GM21528 (cell line): ENCODE results near the gene LIMS2.

Experiments
- ATAC-seq: cut with Tn5 transposase; IDR thresholded peaks from one replicate; pipeline ENCODE4 v1.9.1; 2021; ENCODE audit warnings: mild to moderate bottlenecking, moderate library complexity; ENCODE audit not compliant: unreplicated experiment, low FRiP score

The LIMS2 gene

DNA sequence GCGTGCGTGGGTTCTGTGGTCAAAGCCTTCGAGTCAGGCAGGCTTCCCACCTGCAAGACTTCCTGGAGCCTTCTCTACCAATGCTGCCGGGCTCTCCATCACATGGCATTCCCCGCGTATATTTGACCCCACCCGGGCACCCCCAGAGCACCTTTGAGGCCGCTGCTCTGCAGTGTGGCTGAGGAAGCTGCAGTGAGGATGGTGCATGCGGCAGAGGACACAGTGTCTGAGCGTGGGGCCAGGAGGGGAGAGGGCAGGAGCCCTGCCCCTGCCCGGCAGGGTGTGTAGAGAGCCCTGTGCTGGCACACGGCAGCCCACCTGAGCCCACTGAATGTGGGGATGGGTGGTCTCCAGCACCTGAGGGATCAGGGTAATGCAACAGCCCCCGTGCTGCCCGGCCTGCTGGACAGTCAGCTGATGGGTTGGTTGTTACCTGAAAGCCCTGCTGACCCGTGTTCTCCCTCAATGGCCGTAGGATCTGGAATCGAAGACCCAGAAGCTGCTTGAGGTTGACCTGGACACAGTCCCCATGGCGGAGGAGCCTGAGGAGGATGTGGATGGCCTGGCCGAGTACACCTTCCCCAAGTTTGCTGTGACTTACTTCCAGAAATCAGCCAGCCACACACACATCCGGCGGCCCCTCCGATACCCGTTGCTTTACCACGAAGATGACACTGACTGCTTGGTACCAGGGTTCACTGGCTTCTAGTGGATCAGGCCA lies 66.1 kb downstream of the LIMS2 start:
- ATAC-seq, result no peak

GRCh38 chr2:127608061-127609030 lies 67.0 kb downstream of the LIMS2 start:
- no peak for ATAC-seq

GRCh38 chr2:127607399-127607908 lies 67.9 kb downstream of the LIMS2 start:
- ATAC-seq, result no peak

DNA sequence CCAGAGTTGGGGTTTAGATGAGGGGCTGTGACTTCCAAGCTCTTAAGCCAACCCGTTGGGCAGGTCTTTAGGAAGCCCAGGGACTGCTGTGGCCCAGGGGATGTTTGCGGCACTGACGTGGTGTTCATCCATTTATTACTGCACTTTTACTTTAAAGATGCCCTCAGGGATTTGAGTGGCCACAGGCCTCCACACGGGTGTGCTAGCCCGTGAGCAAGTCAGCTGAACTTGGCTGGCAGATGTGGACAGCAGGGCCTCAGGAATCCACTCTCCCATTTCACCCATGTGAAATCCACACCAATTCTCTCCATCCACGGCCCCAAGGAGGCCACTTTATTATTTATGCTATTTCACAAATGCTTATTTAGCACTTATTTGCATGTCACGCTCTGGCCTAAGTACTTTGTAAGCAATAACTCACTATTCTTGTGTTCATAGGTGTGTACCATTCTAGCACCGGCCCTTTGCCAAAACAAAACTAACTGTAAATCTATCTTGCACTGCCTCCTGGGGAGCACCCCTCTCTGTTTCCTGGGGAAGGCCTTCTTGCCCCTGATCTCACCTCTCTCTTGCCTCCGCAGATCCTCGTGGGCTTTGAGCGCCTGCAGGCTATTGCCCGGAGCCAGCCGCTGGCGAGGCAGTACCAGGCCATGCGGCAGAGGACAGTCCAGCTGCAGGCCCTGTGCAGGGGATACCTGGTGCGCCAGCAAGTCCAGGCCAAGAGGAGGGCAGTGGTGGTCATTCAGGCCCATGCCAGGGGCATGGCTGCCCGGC lies 68.5 kb downstream of the LIMS2 start:
- no peak for ATAC-seq

DNA sequence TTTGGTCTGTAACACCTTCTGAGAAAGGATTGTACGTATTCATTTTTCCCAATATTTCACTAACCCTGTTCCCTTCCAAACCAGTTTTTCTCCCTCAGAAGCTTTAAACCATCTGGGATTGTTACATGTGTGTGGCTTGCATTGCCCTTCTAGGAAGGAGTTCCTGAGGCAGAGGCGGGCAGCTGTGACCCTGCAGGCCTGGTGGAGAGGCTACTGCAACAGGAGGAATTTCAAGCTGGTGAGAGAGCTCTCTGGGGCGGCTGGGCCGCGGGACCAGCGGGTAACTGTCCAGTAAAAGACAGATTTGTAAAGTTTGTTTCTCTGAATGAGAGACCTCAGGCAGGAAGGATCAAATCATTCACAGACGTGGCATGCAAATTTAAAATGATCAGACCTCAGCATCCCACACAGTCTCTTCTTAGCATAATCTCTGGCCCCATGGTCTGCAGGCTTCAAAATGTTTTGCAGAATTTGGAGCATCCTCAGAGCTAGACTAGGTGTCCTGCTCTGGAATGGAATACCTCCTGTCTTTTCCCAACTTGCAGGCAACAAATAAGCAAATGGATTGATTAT lies 69.6 kb downstream of the LIMS2 start:
- no peak for ATAC-seq

GRCh38 chr2:127604986-127605385 lies 70.3 kb downstream of the LIMS2 start:
- no peak for ATAC-seq

DNA sequence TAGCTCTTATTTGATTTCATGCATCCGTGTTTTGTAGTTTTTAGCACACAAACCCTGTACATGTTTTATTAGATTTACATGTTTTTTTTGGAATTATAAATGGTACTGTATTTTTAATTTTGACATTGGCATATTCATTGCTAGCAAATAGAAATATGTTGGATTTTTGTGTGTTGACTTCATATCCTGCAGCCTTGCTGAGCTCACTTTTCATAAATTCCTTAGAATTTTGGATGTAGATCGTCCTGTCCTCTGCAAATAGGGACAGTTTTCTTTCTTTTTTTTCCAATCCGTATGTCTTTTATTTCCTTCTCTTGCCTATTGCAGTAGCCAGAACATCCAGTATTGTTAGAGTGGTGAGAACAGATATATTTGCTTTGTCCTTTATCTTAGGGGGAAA lies 76.1 kb downstream of the LIMS2 start:
- no peak for ATAC-seq

DNA sequence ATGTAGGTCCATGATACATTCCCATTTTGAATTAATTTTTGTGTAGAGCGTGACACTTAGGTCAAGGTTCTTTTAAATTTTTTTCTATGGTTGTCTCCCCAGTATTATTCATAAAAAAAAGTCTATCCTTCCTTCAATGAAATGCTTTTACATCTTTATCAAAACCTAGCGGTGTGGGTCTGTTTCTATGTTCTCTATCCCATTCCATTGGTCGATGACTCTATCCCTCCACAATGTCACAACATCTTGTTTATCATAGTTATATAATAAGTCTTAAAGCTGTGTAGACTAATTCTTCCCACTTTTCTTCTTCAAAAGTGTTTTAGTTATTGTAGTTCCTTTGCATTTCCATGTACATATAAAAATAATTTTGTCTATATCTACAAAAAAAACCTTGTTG lies 76.6 kb downstream of the LIMS2 start:
- no peak for ATAC-seq

- ATAC-seq, result no peak
Measured at GRCh38 chr2:127597984-127598380, 77.3 kb downstream of the LIMS2 start.

DNA sequence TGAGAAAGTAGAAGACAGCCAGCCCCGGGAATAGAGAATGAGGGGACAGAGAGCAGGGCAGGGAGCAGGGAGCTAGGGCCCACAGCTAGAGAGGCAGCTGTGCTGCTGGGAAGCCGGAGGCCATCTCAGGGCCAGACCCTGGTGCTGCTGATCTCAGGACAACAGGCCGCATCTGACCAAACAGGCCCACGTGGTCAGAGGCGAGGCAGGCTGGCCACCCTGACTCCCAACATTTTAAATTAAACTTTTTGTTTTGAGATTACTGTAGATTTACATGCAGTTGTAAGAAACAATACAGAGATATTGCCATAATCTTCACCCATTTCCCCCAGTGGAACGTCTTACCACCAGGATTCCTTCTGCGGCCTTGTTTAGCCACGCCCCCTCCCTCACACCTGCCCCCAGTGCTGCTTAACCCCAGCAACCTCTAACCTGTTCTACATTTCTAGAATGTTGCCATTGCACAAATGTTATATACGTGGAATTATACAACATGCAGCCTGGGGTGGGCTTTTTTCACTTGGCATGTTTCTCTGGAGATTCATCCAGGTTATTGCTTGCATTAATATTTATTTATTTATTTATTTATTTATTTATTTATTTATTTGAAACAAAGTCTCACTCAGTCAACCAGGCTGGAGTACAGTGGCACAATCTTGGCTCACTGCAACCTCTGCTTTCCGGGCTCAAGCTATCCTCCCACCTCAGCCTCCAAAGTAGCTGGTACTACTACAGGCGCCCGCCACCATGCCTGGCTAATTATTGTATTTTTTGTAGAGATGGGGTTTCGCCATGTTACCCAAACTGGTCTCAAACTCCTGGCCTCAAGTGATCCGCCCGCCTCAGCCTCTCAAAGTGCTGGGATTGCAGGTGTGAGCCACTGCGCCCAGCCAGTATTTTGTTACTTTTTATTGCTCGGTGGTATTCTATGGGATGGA lies 78.0 kb downstream of the LIMS2 start:
- ATAC-seq, result no peak

- ATAC-seq, result no peak
Measured at GRCh38 chr2:127596311-127597045, 78.9 kb downstream of the LIMS2 start.

DNA sequence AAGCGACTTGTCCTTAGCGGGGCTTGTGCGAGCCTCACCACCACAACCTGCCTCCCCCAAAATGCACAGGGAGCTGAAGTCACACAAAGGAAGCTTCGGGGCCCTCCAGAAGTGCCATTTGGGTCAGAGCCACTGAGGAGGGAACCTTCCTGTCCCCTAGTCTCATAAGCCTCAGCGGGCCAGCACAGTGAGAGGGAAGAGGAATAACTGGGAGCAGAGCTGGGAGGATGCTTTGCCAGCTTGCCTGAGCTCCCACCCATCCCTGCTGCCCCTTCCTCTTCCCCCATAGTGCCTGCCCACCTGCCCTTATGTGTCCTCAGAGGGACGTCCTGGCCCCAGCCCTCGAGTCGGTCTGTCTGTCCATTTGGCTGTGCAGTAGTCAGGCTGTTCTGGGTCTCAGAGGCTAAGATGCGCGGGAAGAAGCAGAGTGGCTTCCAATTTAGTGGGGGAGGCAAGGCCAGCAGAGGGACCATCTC lies 81.2 kb downstream of the LIMS2 start:
- ATAC-seq, result no peak

DNA sequence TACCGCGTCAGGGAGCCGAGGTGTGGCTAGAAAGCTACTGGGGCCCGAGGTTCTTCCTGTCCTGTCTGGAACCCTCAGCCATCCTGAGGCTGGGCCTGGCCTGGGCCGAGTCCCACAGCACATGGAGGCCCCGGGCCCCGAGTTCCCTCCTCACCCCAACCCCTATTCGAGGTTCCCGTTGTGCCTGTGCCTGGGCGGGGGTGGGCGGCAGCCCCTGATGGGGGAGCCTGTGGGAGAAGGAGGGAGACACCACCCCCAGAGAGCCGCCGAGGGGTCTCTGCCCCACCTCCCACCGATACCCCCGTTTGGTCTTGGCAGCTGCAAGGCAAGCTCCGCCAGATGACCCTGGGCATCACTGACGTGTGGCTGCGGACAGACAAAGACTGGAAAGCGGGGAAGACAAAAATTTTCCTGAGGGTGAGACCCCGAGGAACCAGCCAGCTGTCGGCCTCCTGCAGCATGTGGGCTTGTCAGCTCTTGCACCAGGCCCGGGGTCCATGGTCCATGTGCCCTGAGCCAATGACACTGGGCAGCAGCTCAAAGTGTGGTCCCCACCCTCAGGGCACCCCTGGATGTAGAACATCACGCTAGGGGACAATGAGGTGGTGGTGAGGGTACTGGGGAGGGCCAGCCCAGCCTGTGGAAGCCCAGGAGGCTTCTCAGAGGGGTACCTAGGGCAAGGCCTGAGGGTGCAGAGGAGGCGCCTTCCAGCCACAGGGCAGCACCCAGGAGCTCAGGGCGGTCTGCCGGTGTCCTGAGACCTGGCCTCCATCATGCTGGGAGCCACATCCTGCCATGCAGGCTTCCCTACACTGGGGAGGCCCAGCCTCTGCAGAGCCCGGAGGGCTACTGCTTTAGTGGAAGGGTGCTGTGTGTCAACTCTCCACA lies 81.9 kb downstream of the LIMS2 start:
- ATAC-seq, result no peak

DNA sequence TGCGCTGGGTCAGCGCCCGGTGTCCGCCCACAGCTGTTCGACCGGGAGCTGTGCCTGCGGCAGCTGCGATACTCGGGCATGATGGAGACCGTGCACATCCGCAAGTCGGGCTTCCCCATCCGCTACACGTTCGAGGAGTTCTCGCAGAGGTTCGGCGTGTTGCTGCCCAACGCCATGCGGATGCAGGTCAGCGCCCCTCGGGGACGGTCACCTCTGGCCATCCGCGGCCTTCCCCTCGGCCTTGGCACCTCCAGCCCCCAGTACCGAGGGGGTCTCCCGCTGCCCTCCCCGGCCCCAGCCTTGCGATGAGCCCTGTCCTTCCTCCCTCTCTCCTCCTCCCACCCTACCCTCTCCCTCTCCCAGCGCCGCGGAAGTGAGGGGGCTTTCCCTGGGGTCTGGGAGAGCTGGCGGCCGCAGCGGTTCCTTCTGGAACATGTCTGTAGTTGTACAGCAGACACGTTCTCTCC lies 82.5 kb downstream of the LIMS2 start:
- no peak for ATAC-seq

DNA sequence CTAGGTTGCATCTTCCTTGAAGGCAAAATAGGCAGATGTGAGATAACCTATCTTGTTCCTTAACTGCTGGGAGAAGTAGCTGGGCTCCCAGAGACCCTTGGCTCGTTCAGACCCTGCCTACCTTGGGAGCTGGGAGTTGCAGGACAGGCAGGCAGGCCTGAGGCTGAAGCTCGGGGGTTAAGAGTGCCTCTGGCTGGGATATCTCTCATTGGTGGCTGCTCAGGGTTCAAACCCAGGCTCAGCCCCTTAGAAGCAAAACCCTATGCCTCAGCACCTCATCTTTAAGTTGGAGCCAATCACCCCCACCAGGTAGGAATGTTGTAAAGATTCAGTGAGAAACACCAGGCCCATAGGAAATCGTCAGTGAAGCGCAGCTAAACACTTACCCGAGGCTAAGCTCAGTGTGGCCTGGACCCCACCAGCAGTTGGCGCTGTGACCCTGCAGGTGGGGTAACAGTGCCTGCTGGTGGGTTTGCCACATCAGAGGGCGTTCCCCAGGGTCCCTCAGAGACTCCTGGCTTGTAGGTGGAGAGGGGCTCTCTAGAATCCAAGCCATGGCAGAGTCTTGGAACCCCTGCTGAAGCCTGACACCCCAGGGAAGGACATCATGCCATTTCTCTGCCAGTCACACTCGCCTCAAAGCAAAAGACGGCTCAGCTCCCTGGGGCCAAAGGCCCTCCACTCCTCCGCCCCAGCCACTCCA lies 84.0 kb downstream of the LIMS2 start:
- ATAC-seq, result no peak

GRCh38 chr2:127590386-127591190 lies 84.7 kb downstream of the LIMS2 start:
- ATAC-seq, result no peak
